ENCODE results near the gene SAFB2.
A peak's percentile ranks its signal among the peaks of the same experiment; 100 is the strongest.

The SAFB2 gene

GRCh38 chr19:5622465-5623396, at the start of gene SAFB2, which contains the start of gene SAFB:
TSS of gene SAFB2 (minus strand) at chr19:5622776. CDS start at chr19:5622715, 61 bp downstream.
TSS of gene SAFB (plus strand) at chr19:5623083. CDS start at chr19:5623206, 123 bp downstream.
- DNase-seq = peak; percentile 100

GRCh38 chr19:5671600-5671999, 49.0 kb upstream of the SAFB2 start:
- DNase-seq = no peak

GRCh38 chr19:5669212-5669611, 46.6 kb upstream of the SAFB2 start:
- DNase-seq = no peak

DNA sequence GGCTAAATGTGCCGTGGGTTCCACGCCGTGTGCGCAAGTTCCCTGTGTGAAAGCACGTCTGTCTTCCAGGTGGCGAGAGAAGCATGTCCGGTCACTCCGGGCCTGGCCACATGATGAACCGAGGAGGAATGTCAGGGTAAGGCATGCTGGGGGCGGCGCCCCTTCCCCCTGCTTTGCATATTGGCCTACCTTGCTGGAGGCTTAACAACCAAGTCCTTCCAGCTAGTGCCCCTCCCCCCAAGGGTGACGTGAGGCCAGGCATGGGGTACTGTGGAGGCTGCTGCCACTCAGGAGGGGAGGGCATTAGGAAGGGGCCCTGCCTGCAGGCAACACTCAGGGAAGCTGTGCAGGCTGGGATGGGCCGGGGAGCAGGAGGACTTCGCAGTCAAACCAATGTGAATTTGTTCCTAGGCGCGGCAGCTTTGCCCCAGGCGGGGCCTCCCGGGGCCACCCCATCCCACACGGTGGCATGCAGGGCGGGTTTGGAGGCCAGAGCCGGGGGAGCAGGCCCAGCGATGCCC, 45.2 kb upstream of the SAFB2 start:
- DNase-seq = no peak

DNA sequence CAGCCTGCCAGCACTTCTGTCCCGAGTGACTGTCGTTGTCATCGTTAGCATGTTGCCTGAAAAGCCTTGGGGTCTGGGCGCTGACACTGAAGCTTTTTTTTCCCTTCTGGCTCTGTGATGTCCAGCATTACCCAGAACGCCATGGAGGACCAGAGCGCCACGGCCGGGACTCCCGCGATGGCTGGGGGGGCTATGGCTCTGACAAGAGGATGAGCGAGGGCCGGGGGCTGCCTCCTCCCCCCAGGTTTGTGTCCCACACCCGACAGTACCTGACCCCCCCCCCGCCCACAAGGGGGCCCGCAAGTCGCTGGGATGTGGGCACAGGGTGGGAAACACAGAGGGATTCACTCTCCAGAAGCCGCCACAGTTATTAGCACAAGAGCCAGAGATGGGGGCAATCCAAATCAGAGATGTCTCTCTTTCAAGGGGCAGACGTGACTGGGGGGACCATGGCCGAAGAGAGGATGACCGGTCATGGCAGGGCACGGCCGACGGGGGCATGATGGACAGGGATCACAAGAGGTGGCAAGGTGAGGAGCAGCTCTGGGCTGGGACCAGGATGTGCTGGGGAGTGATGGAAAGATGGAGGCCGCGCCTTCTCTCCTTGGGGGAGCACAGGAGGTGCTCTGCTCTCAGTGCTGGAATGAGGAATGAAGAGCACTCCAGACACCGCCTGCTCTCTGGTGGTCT, 44.5 kb upstream of the SAFB2 start:
- no peak for DNase-seq

GRCh38 chr19:5665781-5666513, 43.4 kb upstream of the SAFB2 start:
- DNase-seq = no peak

- no peak for DNase-seq
These were observed 41.9 kb upstream of the SAFB2 start for GRCh38 chr19:5664515-5664914.

GRCh38 chr19:5663904-5664303, 41.3 kb upstream of the SAFB2 start:
- no peak for DNase-seq

GRCh38 chr19:5661483-5661882, 38.9 kb upstream of the SAFB2 start:
- no peak for DNase-seq

GRCh38 chr19:5655412-5655811, 32.8 kb upstream of the SAFB2 start:
- DNase-seq = no peak

DNA sequence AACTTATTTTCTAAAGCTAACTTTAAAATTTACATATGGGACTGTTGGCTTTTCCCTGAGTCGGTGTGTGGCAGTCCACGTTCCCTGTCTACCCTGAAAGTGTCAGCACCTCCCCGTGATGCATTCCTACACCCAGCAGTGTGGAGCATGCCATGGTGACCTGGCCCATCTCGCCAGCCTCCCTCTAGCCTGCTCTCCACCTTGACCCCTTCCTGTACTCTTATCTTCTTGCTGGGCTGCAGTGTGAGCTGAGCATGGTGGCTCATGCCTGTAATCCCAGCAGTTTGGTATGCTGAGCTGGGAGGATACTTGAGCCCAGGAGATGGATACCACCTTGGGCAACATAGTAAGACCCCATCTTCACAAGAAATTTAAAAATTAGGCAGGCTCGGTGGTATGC, 32.4 kb upstream of the SAFB2 start:
- DNase-seq = no peak

DNA sequence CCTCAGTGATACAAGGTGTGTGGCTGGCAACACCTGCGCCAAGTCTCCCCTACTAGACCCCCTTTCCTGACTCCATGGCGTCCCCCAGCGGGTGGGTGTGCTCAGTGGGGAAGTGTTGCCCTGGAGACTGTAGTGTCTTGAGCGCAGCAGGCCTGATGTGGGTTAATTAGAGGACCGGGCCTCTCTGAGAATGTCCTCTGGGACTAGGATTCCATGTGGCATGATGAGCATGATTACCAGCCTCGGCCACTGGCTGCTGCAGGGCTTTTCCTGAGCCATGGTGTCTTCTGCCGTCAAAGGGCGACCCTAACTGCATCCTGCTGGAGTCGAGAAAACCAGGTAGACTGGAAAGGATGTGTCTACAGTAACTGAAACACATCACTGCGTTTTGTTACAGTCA, 29.7 kb upstream of the SAFB2 start:
- no peak for DNase-seq

DNA sequence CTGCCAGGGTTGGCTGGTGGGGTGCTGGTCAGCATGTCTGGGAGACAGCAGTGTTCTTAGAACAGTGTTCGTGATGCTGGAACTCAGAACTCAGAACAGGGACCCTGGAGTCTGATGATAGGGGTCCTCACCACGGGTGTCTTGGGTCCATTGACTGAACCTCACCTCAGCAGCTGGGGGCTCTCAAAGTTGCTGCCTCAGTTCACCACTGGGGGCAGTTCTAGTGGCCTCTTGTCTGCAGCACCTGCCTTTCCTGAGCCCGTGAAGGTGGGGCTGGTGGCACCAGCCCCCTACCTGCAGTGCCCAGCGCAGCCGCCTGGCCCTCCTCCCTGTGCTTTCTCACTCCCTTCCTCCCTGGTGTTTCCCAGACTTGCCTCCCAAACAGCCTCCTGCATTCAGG, 28.8 kb upstream of the SAFB2 start:
- no peak for DNase-seq

GRCh38 chr19:5648464-5648863, 25.9 kb upstream of the SAFB2 start:
- no peak for DNase-seq

DNA sequence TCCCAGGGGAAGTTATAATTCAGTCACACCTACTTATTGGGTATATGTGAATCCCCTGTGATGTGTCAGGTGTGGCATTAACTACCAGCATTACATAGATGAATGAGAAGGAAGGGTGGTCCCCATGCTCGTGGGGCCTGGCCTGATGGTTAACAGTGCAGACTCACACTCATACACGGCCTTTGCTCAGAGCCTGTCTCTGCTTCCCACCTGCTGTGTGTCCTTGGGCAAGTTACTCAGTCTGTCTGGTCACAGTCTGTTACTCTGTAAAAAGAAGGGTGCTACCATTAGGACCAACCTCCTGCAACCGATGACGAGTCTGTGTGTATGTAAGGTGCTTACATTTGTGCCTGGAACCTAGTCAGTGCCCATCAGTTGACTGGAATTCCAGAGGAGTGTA, 24.1 kb upstream of the SAFB2 start:
- no peak for DNase-seq

- DNase-seq = no peak
These were observed 22.8 kb upstream of the SAFB2 start for GRCh38 chr19:5645409-5645808.

- no peak for DNase-seq
These were observed 21.5 kb upstream of the SAFB2 start for GRCh38 chr19:5644037-5644436.

- no peak for DNase-seq
These were observed 20.5 kb upstream of the SAFB2 start for GRCh38 chr19:5643060-5643459.

DNA sequence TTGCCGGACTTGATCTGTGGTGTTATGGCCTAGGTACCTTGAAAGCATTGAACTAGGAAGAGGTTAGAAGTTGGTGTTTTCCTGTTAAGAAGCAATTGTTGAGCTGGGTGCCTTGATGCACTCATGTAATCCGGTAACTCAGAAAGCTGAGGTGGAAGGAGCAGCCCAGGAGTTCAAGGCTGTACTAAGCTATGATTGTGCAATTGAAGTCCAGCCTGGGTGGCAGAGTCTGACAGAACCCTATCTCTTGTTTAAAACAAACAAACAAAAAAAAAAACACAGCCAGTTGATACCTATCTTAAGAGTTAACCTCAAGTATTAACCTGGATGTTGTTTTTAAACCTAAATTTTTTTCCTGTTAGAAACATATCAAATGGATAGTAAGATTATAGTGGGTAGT, 19.6 kb upstream of the SAFB2 start:
- DNase-seq = no peak

GRCh38 chr19:5641171-5641570, 18.6 kb upstream of the SAFB2 start:
- no peak for DNase-seq

GRCh38 chr19:5637971-5638370, 15.4 kb upstream of the SAFB2 start:
- DNase-seq = no peak

DNA sequence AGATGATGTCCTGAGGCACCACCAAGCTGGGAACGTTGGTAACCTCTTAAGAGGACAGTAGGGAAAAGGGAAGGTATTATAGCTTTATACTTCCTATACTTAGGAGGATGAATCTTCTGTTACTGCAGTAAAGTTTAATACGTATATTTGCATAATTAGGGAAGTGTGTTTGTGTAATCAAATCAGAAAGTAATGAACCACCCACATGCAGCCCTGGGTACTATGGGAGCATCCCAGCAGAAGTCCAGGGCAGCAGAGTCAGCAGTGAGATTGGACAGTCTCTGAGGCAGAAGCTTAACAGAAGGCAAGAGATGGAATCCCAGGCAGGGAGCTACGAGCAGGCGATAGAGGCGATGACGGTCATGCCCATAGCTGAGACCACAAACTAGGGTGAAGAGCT, 12.9 kb upstream of the SAFB2 start:
- no peak for DNase-seq

GRCh38 chr19:5632657-5633056, 10.1 kb upstream of the SAFB2 start:
- DNase-seq = no peak

Measured in eye (tissue), 1 donor.